OCI-LY1 (cell line): ENCODE data around the gene TRMT44.

Experiments
- H2AFZ ChIP-seq: fragments of 200-600 bp; sonication (generic), shearing (Covaris generic); 2 replicates; pipeline ENCODE4 v1.6.0; 2014; ENCODE audit warnings: antibody characterized with exemption, mild to moderate bottlenecking, low read length
- H3F3A ChIP-seq: fragments of 200-600 bp; sonication (generic), shearing (Covaris generic); 2 replicates; pipeline ENCODE4 v1.6.0; 2014; ENCODE audit warnings: mild to moderate bottlenecking, antibody characterized with exemption, low read length, moderate library complexity; ENCODE audit not compliant: insufficient read depth
- H3K27ac ChIP-seq: fragments of 200-600 bp; sonication (generic); 2 replicates; pipeline ENCODE4 v1.5.1; 2014; ENCODE audit warnings: low read length, mixed run types, mild to moderate bottlenecking, low read depth; ENCODE audit not compliant: poor library complexity, severe bottlenecking
- H3K27me3 ChIP-seq: fragments of 200-600 bp; sonication (generic); 2 replicates; pipeline ENCODE4 v1.6.0; 2014; ENCODE audit warnings: antibody characterized with exemption, mild to moderate bottlenecking, low read length, moderate library complexity; ENCODE audit not compliant: insufficient read depth
- H3K36me3 ChIP-seq: fragments of 200-600 bp; sonication (generic); 2 replicates; pipeline ENCODE4 v1.6.1; 2014; ENCODE audit warnings: mild to moderate bottlenecking, antibody characterized with exemption, low read length, moderate library complexity, mixed read lengths; ENCODE audit not compliant: insufficient read depth
- H3K4me1 ChIP-seq: fragments of 200-600 bp; sonication (generic); 2 replicates; pipeline ENCODE4 v1.5.1; 2014; ENCODE audit warnings: mild to moderate bottlenecking, low read length, moderate library complexity; ENCODE audit not compliant: insufficient read depth, severe bottlenecking
- H3K4me2 ChIP-seq: fragments of 200-600 bp; sonication (generic), shearing (Covaris generic); 2 replicates; pipeline ENCODE4 v1.6.1; 2014; ENCODE audit warnings: low read length
- H3K4me3 ChIP-seq: fragments of 200-600 bp; sonication (generic); 2 replicates; pipeline ENCODE4 v1.5.1; 2014; ENCODE audit warnings: low read length, low read depth, mild to moderate bottlenecking, mixed read lengths; ENCODE audit not compliant: poor library complexity, severe bottlenecking
- H3K79me2 ChIP-seq: fragments of 200-600 bp; shearing (Covaris generic); 2 replicates; pipeline ENCODE4 v1.6.1; 2016; ENCODE audit warnings: mixed run types, low read length, mixed read lengths; ENCODE audit not compliant: insufficient read depth
- H3K9ac ChIP-seq: fragments of 200-600 bp; sonication (generic), shearing (Covaris generic); 2 replicates; pipeline ENCODE4 v1.6.1; 2014; ENCODE audit warnings: mild to moderate bottlenecking, low read length, mixed read lengths
- H3K9me2 ChIP-seq: fragments of 200-600 bp; sonication (generic), shearing (Covaris generic); 2 replicates; pipeline ENCODE4 v1.6.1; 2014; ENCODE audit warnings: low read depth, mild to moderate bottlenecking, low read length, mixed read lengths
- H3K9me3 ChIP-seq: fragments of 200-600 bp; shearing (Covaris generic); 2 replicates; pipeline ENCODE4 v1.6.1; 2014; ENCODE audit warnings: low read length, mixed read lengths
- H4K20me1 ChIP-seq: fragments of 200-600 bp; sonication (generic), shearing (Covaris generic); 2 replicates; pipeline ENCODE4 v1.6.0; 2016; ENCODE audit warnings: mild to moderate bottlenecking, low read length; ENCODE audit not compliant: insufficient read depth
- CTCF ChIP-seq: fragments of 200-600 bp; sonication (generic), shearing (Covaris generic); IDR thresholded peaks from 2 replicates; pipeline ENCODE4 v1.5.1; 2017; ENCODE audit warnings: mild to moderate bottlenecking, antibody characterized with exemption, low read length, moderate library complexity, mixed read lengths
- EZH2 ChIP-seq: fragments of 200-600 bp; sonication (generic), shearing (Covaris generic); IDR thresholded peaks from 2 replicates; pipeline ENCODE4 v1.8.0; 2017; ENCODE audit warnings: borderline replicate concordance, mixed run types, mild to moderate bottlenecking, antibody characterized with exemption, low read length, moderate library complexity, mixed read lengths

The TRMT44 gene

GRCh38 chr4:8392591-8393190 lies 47.9 kb upstream of the TRMT44 start:
- no peak for TF ChIP-seq EZH2
- TF ChIP-seq CTCF = no peak
- H3K9me3 ChIP-seq = no peaks in the 10 kb centered on the region
- H3K4me2 ChIP-seq = peak overlapping the region; percentile 28; the same call in 1 of the 2 replicates
- H2AFZ ChIP-seq = no peak overlapping the region
- H3K27ac ChIP-seq = peak overlapping the region; percentile 100
- no peaks in the 10 kb centered on the region for H3K36me3 ChIP-seq
- H3F3A ChIP-seq = peaks cover 5% of the 10 kb centered on the region; the same call in 1 of the 2 replicates
- H3K79me2 ChIP-seq = no peaks in the 10 kb centered on the region
- peaks cover 84% of the 10 kb centered on the region for H3K4me1 ChIP-seq
- no peaks in the 10 kb centered on the region for H3K27me3 ChIP-seq
- no peaks in the 10 kb centered on the region for H4K20me1 ChIP-seq
- H3K4me3 ChIP-seq = no peak overlapping the region
- H3K9me2 ChIP-seq = no peaks in the 10 kb centered on the region
- H3K9ac ChIP-seq = peak overlapping the region; percentile 67; the same call in 1 of the 2 replicates

GRCh38 chr4:8393593-8394038 lies 47.0 kb upstream of the TRMT44 start:
- Histone ChIP-seq H3K4me3 (no peak overlapping the region), H3K27ac (peak overlapping the region; percentile 100), H3F3A (peaks cover 5% of the 10 kb centered on the region; the same call in 1 of the 2 replicates), H2AFZ (no peak overlapping the region), H3K9me2 (no peaks in the 10 kb centered on the region), H3K27me3 (no peaks in the 10 kb centered on the region), H3K4me2 (peak overlapping the region; percentile 21; the same call in 1 of the 2 replicates), H3K4me1 (peaks cover 90% of the 10 kb centered on the region), H3K79me2 (no peaks in the 10 kb centered on the region), H3K9ac (peak overlapping the region; percentile 46; the same call in 1 of the 2 replicates), H3K36me3 (no peaks in the 10 kb centered on the region), H3K9me3 (no peaks in the 10 kb centered on the region), H4K20me1 (no peaks in the 10 kb centered on the region)
- TF ChIP-seq EZH2 (no peak), CTCF (no peak)

GRCh38 chr4:8394061-8394519 lies 46.5 kb upstream of the TRMT44 start:
- peak overlapping the region; percentile 100 for H3K27ac ChIP-seq

More at GRCh38 chr4:8394061-8394519, 46.5 kb upstream of the TRMT44 start:
- H3F3A ChIP-seq = peaks cover 5% of the 10 kb centered on the region; the same call in 1 of the 2 replicates
- peaks cover 93% of the 10 kb centered on the region for H3K4me1 ChIP-seq
- no peaks in the 10 kb centered on the region for H3K79me2 ChIP-seq
- peak overlapping the region; percentile 21; the same call in 1 of the 2 replicates for H3K4me2 ChIP-seq
- H4K20me1 ChIP-seq = no peaks in the 10 kb centered on the region
- no peaks in the 10 kb centered on the region for H3K9me2 ChIP-seq
- no peaks in the 10 kb centered on the region for H3K36me3 ChIP-seq
- H3K9ac ChIP-seq = peak overlapping the region; percentile 46
- no peak overlapping the region for H3K4me3 ChIP-seq
- TF ChIP-seq EZH2 (no peak), CTCF (no peak)
- no peak overlapping the region for H2AFZ ChIP-seq
- no peaks in the 10 kb centered on the region for H3K27me3 ChIP-seq
- no peaks in the 10 kb centered on the region for H3K9me3 ChIP-seq
